Measurements from ENCODE around the gene LATS2. TPM values are rescaled to one million over a fixed set of nuclear protein-coding genes. Genes with fewer than 3 reads are reported as not detected.

Gene LATS2
- total RNA-seq, 4 donors from 2014 or later: 7.7 to 18.9 (median 10.7) TPM

DNA sequence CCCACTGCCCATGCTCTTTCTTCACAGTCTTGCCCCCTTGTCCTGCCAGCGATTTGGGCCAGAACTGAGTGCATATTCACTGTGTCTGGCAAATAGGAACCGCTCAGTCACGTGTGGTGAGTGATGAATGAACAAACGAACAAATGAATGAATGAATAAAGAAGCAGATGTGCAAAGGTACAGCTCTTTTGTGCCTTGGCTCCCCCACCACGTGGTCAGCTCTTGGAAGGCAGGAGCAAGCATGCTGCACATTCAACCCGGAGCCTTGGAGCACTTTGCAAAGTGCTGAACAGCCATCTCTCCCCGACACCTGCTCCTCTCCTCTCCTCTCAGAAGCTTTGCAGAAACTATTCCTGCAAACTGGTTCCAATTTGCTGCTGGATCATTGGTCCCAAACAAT is 52.4 kb downstream of the LATS2 start:
- DNase-seq: no peak
- Histone ChIP-seq H3K4me3 (no peak overlapping the region), H3K4me1 (peaks cover 0 to 68% (median 8%) of the 10 kb centered on the region in 3 donors), H3K36me3 (no peaks in the 10 kb centered on the region), H3K27ac (no peak overlapping the region), H3K27me3 (no peaks in the 10 kb centered on the region), H3K9me3 (no peaks in the 10 kb centered on the region)
- TF ChIP-seq, protein P1, sequence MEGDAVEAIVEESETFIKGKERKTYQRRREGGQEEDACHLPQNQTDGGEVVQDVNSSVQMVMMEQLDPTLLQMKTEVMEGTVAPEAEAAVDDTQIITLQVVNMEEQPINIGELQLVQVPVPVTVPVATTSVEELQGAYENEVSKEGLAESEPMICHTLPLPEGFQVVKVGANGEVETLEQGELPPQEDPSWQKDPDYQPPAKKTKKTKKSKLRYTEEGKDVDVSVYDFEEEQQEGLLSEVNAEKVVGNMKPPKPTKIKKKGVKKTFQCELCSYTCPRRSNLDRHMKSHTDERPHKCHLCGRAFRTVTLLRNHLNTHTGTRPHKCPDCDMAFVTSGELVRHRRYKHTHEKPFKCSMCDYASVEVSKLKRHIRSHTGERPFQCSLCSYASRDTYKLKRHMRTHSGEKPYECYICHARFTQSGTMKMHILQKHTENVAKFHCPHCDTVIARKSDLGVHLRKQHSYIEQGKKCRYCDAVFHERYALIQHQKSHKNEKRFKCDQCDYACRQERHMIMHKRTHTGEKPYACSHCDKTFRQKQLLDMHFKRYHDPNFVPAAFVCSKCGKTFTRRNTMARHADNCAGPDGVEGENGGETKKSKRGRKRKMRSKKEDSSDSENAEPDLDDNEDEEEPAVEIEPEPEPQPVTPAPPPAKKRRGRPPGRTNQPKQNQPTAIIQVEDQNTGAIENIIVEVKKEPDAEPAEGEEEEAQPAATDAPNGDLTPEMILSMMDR (IDR thresholded peaks at IDR 0.05): no peak
- TF ChIP-seq POLR2A (IDR thresholded peaks at IDR 0.05): no peak
- WGBS, 2 donors: 78 to 87% methylated on average over 7 of the region's 7 CpGs
- intact Hi-C loops (cut with DNase I): no loop called here

DNA sequence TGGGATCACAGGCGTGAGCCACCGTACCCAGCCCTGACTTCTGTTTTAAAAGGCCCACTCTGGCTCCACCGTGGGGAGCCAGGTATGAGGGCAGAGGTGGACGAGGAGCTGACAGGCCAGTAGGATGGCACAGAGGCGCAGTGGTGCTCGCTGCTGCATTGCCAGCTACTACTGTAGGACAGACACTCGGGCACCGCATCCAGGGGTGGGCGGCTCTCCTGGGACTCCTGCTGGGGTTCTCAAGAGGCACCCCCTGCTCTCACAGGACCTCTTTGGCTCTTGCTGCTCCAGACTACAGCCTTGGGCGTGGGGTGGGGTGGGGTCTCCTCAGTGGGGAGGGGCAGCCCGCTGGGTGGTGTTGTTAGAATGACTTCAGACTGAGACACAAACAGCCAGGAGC is 53.4 kb downstream of the LATS2 start:
- no CpG with 5 or more reads among the region's 11 CpGs for WGBS, 2 donors
- peaks cover 0 to 58% (median 8%) of the 10 kb centered on the region in 3 donors for H3K4me1 ChIP-seq
- H3K27ac ChIP-seq: no peak overlapping the region
- intact Hi-C loops (cut with DNase I): no loop called here
- H3K27me3 ChIP-seq: no peaks in the 10 kb centered on the region
- no peak overlapping the region for H3K4me3 ChIP-seq
- DNase-seq: no peak
- no peaks in the 10 kb centered on the region for H3K9me3 ChIP-seq
- H3K36me3 ChIP-seq: no peaks in the 10 kb centered on the region
- TF ChIP-seq, protein P1 (IDR thresholded peaks at IDR 0.05): no peak
- no peak for TF ChIP-seq POLR2A (IDR thresholded peaks at IDR 0.05)

DNA sequence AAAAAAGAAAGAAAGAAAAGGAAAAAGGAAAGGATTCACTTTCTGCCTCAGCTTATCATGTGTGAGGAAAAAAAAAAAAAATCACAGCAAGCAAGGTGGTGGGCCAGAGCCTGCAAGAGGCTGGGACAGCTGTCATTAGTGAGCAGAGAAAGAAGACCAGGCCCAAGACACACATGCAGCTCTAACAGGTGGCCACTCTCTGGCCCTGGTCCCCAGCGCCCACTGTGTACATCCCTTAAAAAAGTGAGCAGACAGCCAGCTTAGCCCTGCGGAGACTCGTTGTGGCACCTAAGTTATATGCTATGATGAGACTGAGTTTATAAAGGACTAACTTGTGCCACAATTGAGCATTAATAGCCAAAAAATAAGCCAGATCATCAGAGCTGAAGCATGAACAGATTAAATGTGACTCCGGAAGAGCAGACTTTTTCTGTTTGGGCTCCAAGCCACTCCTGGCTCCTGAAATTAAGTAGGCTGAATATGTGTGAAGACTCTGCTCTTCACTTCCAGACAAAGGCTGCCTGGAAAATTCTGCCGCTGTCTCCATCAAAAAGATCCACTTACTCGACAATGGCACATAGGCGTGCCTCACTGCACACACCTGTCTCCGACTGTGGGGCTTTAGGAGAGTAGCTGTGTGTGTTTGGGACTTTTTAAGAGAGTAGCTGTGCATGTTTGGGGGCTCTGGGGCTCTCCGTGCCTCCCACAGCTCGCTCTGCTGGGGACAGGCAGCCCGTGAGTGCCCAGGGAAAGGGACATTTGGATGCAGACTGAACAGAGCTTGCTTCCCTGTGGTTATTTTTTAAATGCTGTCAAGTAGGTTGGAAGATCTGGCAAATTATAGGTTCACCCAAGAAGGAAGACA is 55.0 kb downstream of the LATS2 start:
- no peak overlapping the region for H3K27ac ChIP-seq
- 77 to 79% methylated on average over 9 of the region's 11 CpGs for WGBS, 2 donors
- H3K4me3 ChIP-seq: no peak overlapping the region

DNA sequence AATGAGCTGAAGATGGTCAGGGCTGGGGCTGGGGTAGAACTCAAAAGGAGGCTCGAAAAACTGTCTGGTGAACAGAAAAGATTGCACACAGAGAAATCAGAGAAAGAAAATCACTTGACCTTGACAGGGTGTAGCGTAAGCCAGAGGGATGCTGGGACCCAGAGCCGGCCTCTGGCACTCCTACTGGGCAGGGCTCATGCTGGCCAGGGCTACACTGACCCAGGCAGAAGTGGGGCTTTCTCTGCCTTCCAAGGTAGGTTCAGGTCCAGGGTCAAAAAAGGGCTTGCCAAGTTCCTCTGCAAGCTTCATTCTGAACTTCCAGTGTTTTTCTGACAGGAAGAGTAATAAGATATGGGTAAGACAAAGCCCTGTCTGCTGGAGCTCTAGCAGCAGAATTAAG is 56.2 kb downstream of the LATS2 start:
- 79 to 88% methylated on average over 3 of the region's 3 CpGs for WGBS, 2 donors
- Histone ChIP-seq H3K27ac (no peak overlapping the region), H3K9me3 (peaks cover 0 to 6% (median 4%) of the 10 kb centered on the region in 3 donors), H3K4me3 (no peak overlapping the region), H3K4me1 (peaks cover 0 to 30% (median 3%) of the 10 kb centered on the region in 3 donors), H3K36me3 (peaks cover 0 to 3% (median 0%) of the 10 kb centered on the region in 3 donors), H3K27me3 (no peaks in the 10 kb centered on the region)
- TF ChIP-seq, protein P1 (IDR thresholded peaks at IDR 0.05): no peak
- no peak for TF ChIP-seq POLR2A (IDR thresholded peaks at IDR 0.05)
- DNase-seq: no peak
- intact Hi-C loops (cut with DNase I): no loop called here

More for the DNA sequence above, 55.0 kb downstream of the LATS2 start:
- H3K4me1 ChIP-seq: peaks cover 0 to 42% (median 8%) of the 10 kb centered on the region in 3 donors
- no peak for DNase-seq
- peaks cover 0 to 2% (median 0%) of the 10 kb centered on the region in 3 donors for H3K36me3 ChIP-seq
- TF ChIP-seq POLR2A (IDR thresholded peaks at IDR 0.05): no peak
- TF ChIP-seq, protein P1 (IDR thresholded peaks at IDR 0.05): no peak
- intact Hi-C loops (cut with DNase I): no loop called here
- H3K27me3 ChIP-seq: no peaks in the 10 kb centered on the region
- H3K9me3 ChIP-seq: peaks cover 0 to 3% (median 3%) of the 10 kb centered on the region in 3 donors

DNA sequence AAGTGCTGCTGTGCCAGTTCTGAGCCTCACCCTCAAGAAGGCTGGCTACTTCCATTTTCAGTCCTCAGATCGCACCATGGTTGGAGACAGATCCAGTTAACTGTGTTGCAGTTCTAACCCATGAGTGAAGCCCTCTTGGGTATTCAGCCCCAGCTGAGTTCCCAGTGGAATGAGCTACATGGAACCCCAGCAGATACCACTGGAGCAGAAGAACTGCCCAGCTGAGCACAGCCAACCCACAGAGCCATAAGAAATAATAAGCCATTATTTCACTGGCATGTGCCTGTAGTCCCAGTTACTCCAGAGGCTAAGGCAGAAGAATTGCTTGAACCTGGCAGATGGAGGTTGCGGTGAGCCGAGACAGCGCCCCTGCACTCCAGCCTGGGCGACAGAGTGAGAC is 59.9 kb downstream of the LATS2 start:
- no peaks in the 10 kb centered on the region for H3K27me3 ChIP-seq
- WGBS, 2 donors: 93 to 97% methylated on average over 4 to 5 of the region's 5 CpGs
- H3K9me3 ChIP-seq: peaks cover 0 to 6% (median 4%) of the 10 kb centered on the region in 3 donors
- H3K36me3 ChIP-seq: peaks cover 0 to 9% (median 0%) of the 10 kb centered on the region in 3 donors
- no peak overlapping the region for H3K4me3 ChIP-seq
- H3K4me1 ChIP-seq: peaks cover 0 to 43% (median 18%) of the 10 kb centered on the region in 3 donors
- no peak overlapping the region for H3K27ac ChIP-seq
- TF ChIP-seq POLR2A (IDR thresholded peaks at IDR 0.05): no peak
- TF ChIP-seq, protein P1 (IDR thresholded peaks at IDR 0.05): no peak
- DNase-seq: no peak
- intact Hi-C loops (cut with DNase I): no loop called here

All from esophagus squamous epithelium (tissue), 5 donors.